Right lobe of liver (tissue), 6 donors: ENCODE results near the gene ITGA3. TPM values are rescaled to one million over a fixed set of nuclear protein-coding genes. Genes with fewer than 3 reads are reported as not detected.

ENCODE experiments used
- ATAC-seq, 4 donors: fragments of 200-7000 bp; cut with Tn5 transposase; one replicate each; pipeline ENCODE4 v1.9.1; 2020; ENCODE audit warnings: mild to moderate bottlenecking in 4 of 4, moderate library complexity in 4 of 4
- DNase-seq, 3 donors: peaks; one replicate each; pipeline ENCODE4 v3.0.0-alpha.2; 2020
- H3K27ac ChIP-seq, 3 donors: fragments of 200-600 bp; one replicate each; pipeline ENCODE4 v1.8.0; 2022
- H3K27me3 ChIP-seq, 2 donors: fragments of 200-600 bp; one replicate each; pipeline ENCODE4 v1.8.0; 2022
- H3K36me3 ChIP-seq, 4 donors: fragments of 200-600 bp; sonication (generic) in 1 of 4; one replicate each; pipeline versions ENCODE4 v1.5.1 to v1.8.0; 2017 to 2022; ENCODE audit warnings: control low read depth in 1 of 4
- H3K4me1 ChIP-seq, 4 donors: fragments of 200-600 bp; sonication (generic) in 1 of 4; one replicate each; pipeline versions ENCODE4 v1.5.1 to v1.8.0; 2017 to 2022; ENCODE audit warnings: control low read depth in 1 of 4
- H3K4me3 ChIP-seq, 3 donors: fragments of 200-600 bp; one replicate each; pipeline ENCODE4 v1.8.0; 2022
- H3K9me3 ChIP-seq, 4 donors: fragments of 200-600 bp; sonication (generic) in 1 of 4; one replicate each; pipeline versions ENCODE4 v1.5.1 to v1.8.0; 2017 to 2022; ENCODE audit warnings: control low read depth in 1 of 4
- CTCF ChIP-seq, 4 donors: fragments of 200-600 bp in 3 of 4; fragments of 450-650 bp in 1 of 4; IDR thresholded peaks; one replicate each; pipeline versions ENCODE4 v1.5.1 to v1.8.0; 2016 to 2022; ENCODE audit warnings: antibody characterized with exemption in 4 of 4, mild to moderate bottlenecking in 2 of 4
- POLR2A ChIP-seq: fragments of 450-650 bp; IDR thresholded peaks from one replicate; pipeline ENCODE4 v1.6.1; 2017; ENCODE audit warnings: antibody characterized with exemption, mild to moderate bottlenecking
- WGBS: methylation state at CpG from one replicate; pipeline ENCODE4 v1.1.6; 2018; ENCODE audit warnings: low coverage, low lambda C conversion rate; ENCODE audit not compliant: insufficient coverage; ENCODE audit errors: missing lambda C conversion rate; 5-methylcytosine and 5-hydroxymethylcytosine counted together
- intact Hi-C, 2 donors: fragments of 100-400 bp; cut with DNase I; formaldehyde crosslinking; loops; one replicate each; pipeline versions ENCODE4 v1.11.2 to v1.14.1; 2022
- total RNA-seq, 6 experiments: library from RNA; depleted of rRNA in 2 of 6; stranded (reverse); fragments of >200 nt in 2 of 6; fragmentation: NEBNext Ultra II Directional in 3 of 6; extraction: Animal tissue kit (Norgen Biotek cat#: 25700) in 3 of 6; gene quantifications; one replicate each; pipeline versions ENCODE4 v1.1.0 to v1.2.4, GENCODE V29; 2016 to 2023
- donor health status: DM: no; HTN: yes; CAD: no.
- donor health status: DM: no; HTN: no; CAD: no.
- donor health status: DM: no; HTN: no; CAD: no.
- donor health status: DM: no; HTN: yes; CAD: no.
- donor health status: DM: no; HTN: yes; CAD: no.

Gene ITGA3
- total RNA-seq, 6 experiments from 2014 or later = 1.4 to 3.7 (median 2.4) TPM

GRCh38 chr17:50101346-50102163 is 45.6 kb downstream of the ITGA3 start:
- Histone ChIP-seq H3K4me3 (peak overlapping the region in 2 of 3 donors; percentile 0 to 38), H3K9me3 (no peaks in the 10 kb centered on the region), H3K27me3 (no peaks in the 10 kb centered on the region), H3K27ac (peak overlapping the region; percentile 70 to 93 (median 92)), H3K4me1 (peaks cover 0 to 53% (median 17%) of the 10 kb centered on the region in 4 donors), H3K36me3 (peaks cover 0 to 20% (median 7%) of the 10 kb centered on the region in 4 donors)
- intact Hi-C loops = no loop called here
- WGBS = 42% methylated on average over 7 of the region's 17 CpGs
- TF ChIP-seq POLR2A (no peak), CTCF (IDR thresholded peaks at IDR 0.05) (no peak)
- DNase-seq = peak; percentile 49 to 88 (median 87)
- ATAC-seq = peak; percentile 54 to 81 (median 72)

GRCh38 chr17:50102164-50102991 is 46.5 kb downstream of the ITGA3 start:
- 48% methylated on average over 8 of the region's 15 CpGs for WGBS
- TF ChIP-seq POLR2A (peak; percentile 54), CTCF (IDR thresholded peaks at IDR 0.05) (no peak)
- peak; percentile 93 to 98 (median 98) for DNase-seq
- Histone ChIP-seq H3K36me3 (peaks cover 0 to 26% (median 7%) of the 10 kb centered on the region in 4 donors), H3K9me3 (no peaks in the 10 kb centered on the region), H3K27ac (peak overlapping the region; percentile 70 to 93 (median 92)), H3K4me3 (peak overlapping the region in 2 of 3 donors; percentile 27 to 38), H3K4me1 (peaks cover 0 to 45% (median 15%) of the 10 kb centered on the region in 4 donors), H3K27me3 (no peaks in the 10 kb centered on the region)
- intact Hi-C loops = no loop called here
- ATAC-seq = peak; percentile 84 to 91 (median 89)

GRCh38 chr17:50103252-50103651 is 47.3 kb downstream of the ITGA3 start:
- Histone ChIP-seq H3K9me3 (no peaks in the 10 kb centered on the region), H3K27me3 (no peaks in the 10 kb centered on the region), H3K4me1 (peaks cover 0 to 36% (median 13%) of the 10 kb centered on the region in 4 donors), H3K4me3 (no peak overlapping the region), H3K27ac (peak overlapping the region in 1 of 3 donors; percentile 75), H3K36me3 (peaks cover 0 to 33% (median 5%) of the 10 kb centered on the region in 4 donors)
- intact Hi-C loops = no loop called here
- DNase-seq (no peak), ATAC-seq (no peak)
- TF ChIP-seq CTCF (IDR thresholded peaks at IDR 0.05) = no peak
- no peak for TF ChIP-seq POLR2A
- WGBS = no CpG with 5 or more reads among the region's 2 CpGs

GRCh38 chr17:50103941-50104340 is 48.0 kb downstream of the ITGA3 start:
- Histone ChIP-seq H3K4me1 (peaks cover 0 to 29% (median 13%) of the 10 kb centered on the region in 4 donors), H3K9me3 (no peaks in the 10 kb centered on the region), H3K27me3 (no peaks in the 10 kb centered on the region), H3K27ac (no peak overlapping the region), H3K36me3 (peaks cover 0 to 30% (median 4%) of the 10 kb centered on the region in 4 donors), H3K4me3 (no peak overlapping the region)
- ATAC-seq = no peak
- TF ChIP-seq POLR2A (no peak), CTCF (IDR thresholded peaks at IDR 0.05) (no peak)
- intact Hi-C loops = no loop called here
- WGBS = no CpG with 5 or more reads among the region's 5 CpGs
- no peak for DNase-seq
